Measurements from ENCODE around the gene PDS5A.
A peak's percentile ranks its signal among the peaks of the same experiment; 100 is the strongest.

PDS5A gene

GRCh38 chr4:39825741-39826231 lies 151.9 kb downstream of the PDS5A start:
- CTCF ChIA-PET = interaction anchor here (0.6 kb wide), 1 partner anchor 113 kb away, joined by 4 read pairs; no protein-coding TSS in a partner anchor
- no peak for TF ChIP-seq CTCF (conservative IDR thresholded peaks at IDR 0.05; ENCODE audit: low read depth)
- POLR2A ChIA-PET (ENCODE audit: low non-redundant PET) = no interaction called here
- DNase-seq (ENCODE audit: low spot score) = peak; percentile 9
- H3K27ac ChIP-seq = no peak overlapping the region

- CTCF ChIA-PET = interaction anchor here (0.6 kb wide), 1 partner anchor 112 kb away, joined by 4 read pairs; no protein-coding TSS in a partner anchor
- POLR2A ChIA-PET (ENCODE audit: low non-redundant PET) = no interaction called here
- H3K27ac ChIP-seq = no peak overlapping the region
- TF ChIP-seq CTCF (conservative IDR thresholded peaks at IDR 0.05; ENCODE audit: low read depth) = no peak
- no peak for DNase-seq (ENCODE audit: low spot score)
Observed at GRCh38 chr4:39825090-39825489, 152.6 kb downstream of the PDS5A start.

- no peak for TF ChIP-seq CTCF (conservative IDR thresholded peaks at IDR 0.05; ENCODE audit: low read depth)
- no peak for DNase-seq (ENCODE audit: low spot score)
- CTCF ChIA-PET = no interaction called here
- no peak overlapping the region for H3K27ac ChIP-seq
- POLR2A ChIA-PET (ENCODE audit: low non-redundant PET) = no interaction called here
Observed at GRCh38 chr4:39823191-39823590, 154.5 kb downstream of the PDS5A start.

DNA sequence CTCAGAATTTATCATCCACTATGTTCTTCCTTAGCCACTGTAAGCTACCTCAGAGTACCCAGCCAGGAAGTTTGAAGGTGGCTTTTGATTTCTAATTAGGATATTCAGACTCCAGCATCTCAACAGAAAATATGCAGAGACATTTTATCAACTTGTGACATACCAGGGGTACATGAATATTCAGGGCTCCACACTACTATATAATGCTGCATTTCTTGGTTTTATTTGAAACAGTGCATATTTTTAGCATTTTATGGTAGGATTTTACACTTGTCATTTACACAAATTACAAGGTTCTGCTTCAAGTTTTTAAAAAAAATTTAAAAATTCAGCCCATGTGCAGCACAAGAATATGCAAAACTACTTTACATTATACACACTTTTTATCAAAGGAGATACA lies 155.0 kb downstream of the PDS5A start:
- ChIA-PET CTCF (no interaction called here), POLR2A (ENCODE audit: low non-redundant PET) (no interaction called here)
- no peak for DNase-seq (ENCODE audit: low spot score)
- H3K27ac ChIP-seq = no peak overlapping the region
- TF ChIP-seq CTCF (conservative IDR thresholded peaks at IDR 0.05; ENCODE audit: low read depth) = no peak

- POLR2A ChIA-PET (ENCODE audit: low non-redundant PET) = no interaction called here
- DNase-seq (ENCODE audit: low spot score) = no peak
Observed at GRCh38 chr4:39821951-39822350, 155.8 kb downstream of the PDS5A start.

GRCh38 chr4:39820186-39820585 lies 157.5 kb downstream of the PDS5A start:
- ChIA-PET POLR2A (ENCODE audit: low non-redundant PET) (no interaction called here), CTCF (no interaction called here)
- no peak overlapping the region for H3K27ac ChIP-seq
- TF ChIP-seq CTCF (conservative IDR thresholded peaks at IDR 0.05; ENCODE audit: low read depth) = no peak
- no peak for DNase-seq (ENCODE audit: low spot score)

More at GRCh38 chr4:39821951-39822350, 155.8 kb downstream of the PDS5A start:
- H3K27ac ChIP-seq = no peak overlapping the region
- CTCF ChIA-PET = no interaction called here
- TF ChIP-seq CTCF (conservative IDR thresholded peaks at IDR 0.05; ENCODE audit: low read depth) = no peak

Data from RWPE1 (cell line).